Activated T-cell treated with anti-CD3 and anti-CD28 coated beads, Interleukin-2, amount 50 U/mL, for 72 hours (primary cell): ENCODE results near the gene GHDC. TPM values are rescaled to one million over a fixed set of nuclear protein-coding genes. Genes with fewer than 3 reads are reported as not detected.
"Not testable (repeated sequence)": the region's sequence is repeated elsewhere in the genome, so short reads cannot be mapped to it uniquely, and the experiment has no call there.

Source experiments
- ATAC-seq, 2 donors: fragments of 150-1000 bp; cut with Tn5 transposase; replicated peaks in 1 of 2; 2 replicates each; pipeline ENCODE4 v1.10.0; 2021; ENCODE audit warnings: moderate library complexity in 2 of 2, mild to moderate bottlenecking in 1 of 2
- DNase-seq, 2 donors: peaks; one replicate each; pipeline ENCODE4 v3.0.0; 2021 to 2022; ENCODE audit warnings: mixed read lengths in 1 of 2
- H3K27ac Mint-ChIP-seq: one replicate; pipeline ENCODE4 v1.8.0; 2022; ENCODE audit warnings: mild to moderate bottlenecking, moderate library complexity, mixed read lengths
- H3K27me3 Mint-ChIP-seq: one replicate; pipeline ENCODE4 v1.8.0; 2022; ENCODE audit warnings: low read depth, mixed read lengths
- H3K36me3 Mint-ChIP-seq, 2 donors: one replicate each; pipeline ENCODE4 v1.8.0; 2022; ENCODE audit warnings: mixed read lengths in 2 of 2, mild to moderate bottlenecking in 1 of 2; ENCODE audit not compliant: insufficient read depth in 2 of 2
- H3K4me1 Mint-ChIP-seq: one replicate; pipeline ENCODE4 v1.8.0; 2022; ENCODE audit warnings: low read depth, mixed read lengths
- H3K4me3 Mint-ChIP-seq, 2 donors: one replicate each; pipeline ENCODE4 v1.8.0; 2022; ENCODE audit warnings: mild to moderate bottlenecking in 2 of 2, mixed read lengths in 2 of 2, moderate library complexity in 2 of 2
- H3K9me3 Mint-ChIP-seq, 2 donors: one replicate each; pipeline ENCODE4 v1.8.0; 2022; ENCODE audit warnings: mixed read lengths in 2 of 2
- total RNA-seq, 2 donors: library from RNA; stranded (reverse); gene quantifications; one replicate each; pipeline ENCODE4 v1.2.3, GENCODE V29; 2022

The GHDC gene
- total RNA-seq, 2 donors from 2014 or later, result 17.3 to 18.8 TPM

GRCh38 chr17:42221886-42222745 lies 27.8 kb upstream of the GHDC start:
- peaks cover 9 to 28% of the 10 kb centered on the region in 2 donors for H3K36me3 Mint-ChIP-seq
- DNase-seq, result peak; percentile 43 to 63

DNA sequence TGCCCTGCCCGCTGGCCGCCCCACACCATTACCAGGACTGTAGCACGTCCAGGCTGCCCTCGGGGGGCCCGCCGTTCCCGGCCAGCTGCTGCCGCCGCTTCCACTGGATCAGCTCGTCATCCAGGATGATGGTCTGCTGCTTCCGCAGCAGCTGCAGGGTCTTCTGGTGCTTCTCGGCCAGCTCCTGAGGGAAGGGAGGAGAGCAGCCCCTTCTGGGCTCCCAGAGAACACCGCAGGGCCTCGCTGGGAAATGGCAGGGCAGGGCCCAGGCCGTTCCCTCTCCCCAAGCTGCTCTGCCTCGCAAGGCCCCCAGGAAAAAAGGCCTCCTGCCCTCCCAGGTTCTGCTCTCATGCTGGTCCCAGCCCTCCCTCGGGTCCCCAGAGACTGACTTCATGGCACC lies 25.0 kb upstream of the GHDC start:
- not testable (repeated sequence) for H3K27ac Mint-ChIP-seq, H3K27me3 Mint-ChIP-seq, DNase-seq, H3K4me1 Mint-ChIP-seq, ATAC-seq, H3K9me3 Mint-ChIP-seq, H3K4me3 Mint-ChIP-seq
- peaks cover 9 to 34% of the 10 kb centered on the region in 2 donors for H3K36me3 Mint-ChIP-seq

More at GRCh38 chr17:42221886-42222745, 27.8 kb upstream of the GHDC start:
- Mint-ChIP-seq H3K9me3 (no peaks in the 10 kb centered on the region), H3K27me3 (no peaks in the 10 kb centered on the region), H3K27ac (peak overlapping the region; percentile 18), H3K4me1 (peaks cover 5% of the 10 kb centered on the region), H3K4me3 (no peak overlapping the region)
- ATAC-seq, result peak; percentile 74 to 87

GRCh38 chr17:42214156-42214555 lies 19.9 kb upstream of the GHDC start:
- H3K9me3 Mint-ChIP-seq, result no peaks in the 10 kb centered on the region
- ATAC-seq (no peak), DNase-seq (no peak)
- H3K27me3 Mint-ChIP-seq, result no peaks in the 10 kb centered on the region
- H3K36me3 Mint-ChIP-seq, result peaks cover 10 to 35% of the 10 kb centered on the region in 2 donors
- H3K27ac Mint-ChIP-seq, result peak overlapping the region; percentile 29
- H3K4me1 Mint-ChIP-seq, result no peaks in the 10 kb centered on the region
- no peak overlapping the region for H3K4me3 Mint-ChIP-seq

DNA sequence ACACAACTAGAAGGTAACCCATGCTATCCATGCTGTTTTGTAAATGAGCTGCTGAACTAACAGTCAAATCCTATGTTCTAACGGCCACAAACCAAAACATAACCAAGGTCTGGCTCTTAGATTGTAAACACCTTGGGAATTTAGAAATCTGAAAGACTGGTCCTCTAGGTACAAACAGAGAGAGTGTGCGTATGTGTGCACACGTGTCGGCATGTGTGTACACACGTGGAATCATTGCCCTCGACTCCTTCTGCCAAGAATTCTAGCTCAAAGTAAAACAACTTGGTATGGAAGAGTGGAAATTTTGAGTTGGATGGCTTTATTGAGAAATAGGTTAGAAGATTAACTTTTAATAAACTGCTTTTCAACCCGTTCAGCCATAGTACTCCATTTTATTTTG lies 18.1 kb upstream of the GHDC start:
- no peak for ATAC-seq

DNA sequence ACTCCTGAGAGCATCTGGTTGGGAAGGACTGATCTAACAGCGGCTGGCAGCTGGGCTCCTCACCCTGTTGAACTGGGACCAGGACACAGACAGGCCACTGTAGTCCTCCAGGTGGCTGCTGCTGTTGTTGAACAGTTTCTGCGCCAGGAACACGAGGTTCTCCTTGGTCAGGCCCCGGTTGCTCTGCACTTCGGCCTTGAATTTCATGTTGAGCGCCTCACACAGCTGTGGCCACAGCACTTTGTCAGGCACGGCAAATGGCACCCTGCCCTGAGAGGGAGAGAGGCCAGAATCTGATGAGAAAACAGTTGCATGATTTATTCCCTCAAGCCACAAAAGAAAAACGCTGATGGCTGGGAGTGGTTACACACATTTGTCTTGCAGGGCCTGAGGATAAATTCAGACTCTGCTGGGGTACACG lies 17.6 kb upstream of the GHDC start:
- not testable (repeated sequence) for H3K27ac Mint-ChIP-seq, H3K4me1 Mint-ChIP-seq, ATAC-seq, H3K9me3 Mint-ChIP-seq, H3K27me3 Mint-ChIP-seq, H3K4me3 Mint-ChIP-seq, DNase-seq
- H3K36me3 Mint-ChIP-seq, result peaks cover 7 to 38% of the 10 kb centered on the region in 2 donors

More for the DNA sequence above, 18.1 kb upstream of the GHDC start:
- DNase-seq, result no peak
- Mint-ChIP-seq H3K4me1 (no peaks in the 10 kb centered on the region), H3K27me3 (no peaks in the 10 kb centered on the region), H3K4me3 (no peak overlapping the region), H3K36me3 (peaks cover 11 to 36% of the 10 kb centered on the region in 2 donors), H3K9me3 (no peaks in the 10 kb centered on the region), H3K27ac (no peak overlapping the region)

DNA sequence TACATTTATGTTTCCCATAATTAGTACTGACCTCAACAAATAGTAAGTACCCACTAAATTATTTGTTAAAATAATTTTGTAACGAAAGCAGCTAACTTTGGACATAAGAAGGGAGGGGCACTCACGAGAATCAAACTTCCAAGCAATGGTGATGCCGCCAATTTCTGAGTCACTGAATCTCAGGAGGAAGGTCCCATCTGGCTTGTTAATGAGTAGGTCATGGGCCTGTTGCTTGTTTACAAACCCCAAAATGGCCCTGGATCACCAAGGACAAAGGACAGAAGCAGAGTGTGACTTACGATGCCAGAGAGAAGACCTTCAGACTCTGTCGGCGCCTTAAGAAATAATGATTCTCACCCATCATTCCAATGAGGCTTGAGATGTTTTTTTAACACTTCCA lies 15.8 kb upstream of the GHDC start:
- H3K27ac Mint-ChIP-seq, result no peak overlapping the region
- H3K9me3 Mint-ChIP-seq, result no peaks in the 10 kb centered on the region
- DNase-seq, result no peak
- no peaks in the 10 kb centered on the region for H3K4me1 Mint-ChIP-seq
- ATAC-seq, result no peak
- H3K4me3 Mint-ChIP-seq, result no peak overlapping the region
- H3K36me3 Mint-ChIP-seq, result peaks cover 7 to 35% of the 10 kb centered on the region in 2 donors
- H3K27me3 Mint-ChIP-seq, result no peaks in the 10 kb centered on the region

DNA sequence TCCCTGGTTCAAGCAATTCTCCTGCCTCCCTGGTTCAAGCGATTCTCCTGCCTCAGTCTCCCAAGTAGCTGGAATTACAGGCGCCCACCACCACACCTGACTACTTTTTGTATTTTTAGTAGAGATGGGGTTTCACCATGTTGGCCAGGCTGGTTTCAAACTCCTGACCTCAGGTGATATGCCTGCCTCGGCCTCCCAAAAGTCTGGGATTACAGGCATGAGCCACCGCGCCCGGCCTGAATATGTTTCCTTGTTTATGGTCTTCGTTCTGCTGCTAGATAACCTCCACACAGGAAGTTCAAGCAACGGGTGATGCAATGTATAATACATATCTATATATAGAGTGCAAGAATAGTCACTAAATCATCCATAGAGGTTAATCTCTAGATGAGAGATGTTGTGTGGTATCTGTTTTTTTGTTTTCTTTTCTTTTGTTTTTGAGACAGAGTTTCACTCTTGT lies 11.9 kb upstream of the GHDC start:
- peaks cover 8 to 45% of the 10 kb centered on the region in 2 donors for H3K36me3 Mint-ChIP-seq
- ATAC-seq, H3K9me3 Mint-ChIP-seq, H3K4me1 Mint-ChIP-seq, DNase-seq, H3K27me3 Mint-ChIP-seq, H3K4me3 Mint-ChIP-seq: not testable (repeated sequence)
- H3K27ac Mint-ChIP-seq, result peak overlapping the region; percentile 46

DNA sequence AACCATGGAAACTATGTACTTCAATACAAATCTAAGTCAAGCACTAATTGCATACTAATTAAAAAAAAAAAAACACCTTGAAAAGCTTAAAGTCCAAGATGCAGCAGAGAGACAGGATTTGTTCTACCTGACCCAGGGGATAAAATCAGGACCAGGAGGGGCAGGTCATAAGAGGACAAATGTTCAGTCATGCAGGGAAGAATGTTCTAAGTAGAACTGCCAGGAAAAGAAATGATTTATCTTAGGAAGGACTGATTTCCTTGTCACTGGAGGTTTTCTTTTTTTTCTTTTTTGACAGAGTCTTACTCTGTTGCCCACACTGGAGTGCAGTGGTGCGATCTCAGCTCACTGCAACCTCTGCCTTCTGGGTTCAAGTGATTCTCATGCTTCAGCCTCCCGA lies 9.1 kb upstream of the GHDC start:
- peaks cover 5 to 32% of the 10 kb centered on the region in 2 donors for H3K36me3 Mint-ChIP-seq
- no peak for ATAC-seq
- DNase-seq, result no peak
- H3K4me1 Mint-ChIP-seq, result peaks cover 4% of the 10 kb centered on the region
- H3K9me3 Mint-ChIP-seq, result no peaks in the 10 kb centered on the region
- no peak overlapping the region for H3K4me3 Mint-ChIP-seq
- no peak overlapping the region for H3K27ac Mint-ChIP-seq
- H3K27me3 Mint-ChIP-seq, result no peaks in the 10 kb centered on the region

DNA sequence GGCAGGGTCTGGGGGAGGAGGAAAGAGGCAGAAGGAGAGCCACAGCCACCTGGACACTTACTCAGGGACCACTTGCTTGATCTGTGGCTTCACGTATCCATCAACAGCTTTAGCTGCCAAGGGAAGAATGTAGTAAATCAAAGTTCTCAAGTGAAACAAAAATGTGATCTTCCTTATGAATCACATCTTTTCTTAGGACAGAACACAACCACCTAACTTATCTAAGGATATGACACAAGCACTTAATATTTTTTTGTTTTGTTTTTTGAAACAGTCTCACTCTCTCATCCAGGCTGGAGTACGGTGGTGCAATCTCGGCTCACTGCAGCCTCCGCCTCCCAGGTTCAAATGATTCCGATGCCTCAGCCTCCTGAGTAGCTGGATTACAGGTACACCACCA lies 8.4 kb upstream of the GHDC start:
- no peak overlapping the region for H3K4me3 Mint-ChIP-seq
- no peaks in the 10 kb centered on the region for H3K9me3 Mint-ChIP-seq
- peaks cover 5 to 30% of the 10 kb centered on the region in 2 donors for H3K36me3 Mint-ChIP-seq
- H3K27ac Mint-ChIP-seq, result no peak overlapping the region
- H3K27me3 Mint-ChIP-seq, result no peaks in the 10 kb centered on the region
- DNase-seq (no peak), ATAC-seq (no peak)
- H3K4me1 Mint-ChIP-seq, result peaks cover 4% of the 10 kb centered on the region

- Mint-ChIP-seq H3K4me1 (peaks cover 4% of the 10 kb centered on the region), H3K27ac (peak overlapping the region; percentile 63), H3K36me3 (peaks cover 5 to 26% of the 10 kb centered on the region in 2 donors), H3K4me3 (no peak overlapping the region), H3K9me3 (no peaks in the 10 kb centered on the region), H3K27me3 (no peaks in the 10 kb centered on the region)
- ATAC-seq (no peak), DNase-seq (no peak)
These were observed 7.9 kb upstream of the GHDC start for GRCh38 chr17:42202159-42202558.

DNA sequence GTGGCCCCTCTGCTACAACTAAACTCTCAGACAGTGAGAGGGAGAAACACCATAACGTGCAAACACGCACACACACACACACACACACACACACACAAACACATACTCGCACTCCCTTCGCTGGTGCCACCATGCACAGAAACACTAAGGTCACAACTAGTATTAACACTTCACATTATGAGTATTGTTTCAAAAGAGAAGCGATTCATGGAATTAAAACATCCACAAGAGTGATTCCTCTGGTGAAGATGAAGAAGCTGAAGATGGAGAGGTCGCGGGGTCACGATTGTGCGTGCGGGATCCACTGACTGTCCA lies 7.1 kb upstream of the GHDC start:
- Mint-ChIP-seq H3K36me3 (peaks cover 5 to 24% of the 10 kb centered on the region in 2 donors), H3K4me1 (peaks cover 4% of the 10 kb centered on the region), H3K27me3 (no peaks in the 10 kb centered on the region), H3K27ac (no peak overlapping the region), H3K9me3 (no peaks in the 10 kb centered on the region), H3K4me3 (no peak overlapping the region)
- DNase-seq, result no peak
- no peak for ATAC-seq

- Mint-ChIP-seq H3K4me1 (peaks cover 4% of the 10 kb centered on the region), H3K27me3 (no peaks in the 10 kb centered on the region), H3K27ac (no peak overlapping the region), H3K36me3 (peaks cover 5 to 24% of the 10 kb centered on the region in 2 donors), H3K9me3 (no peaks in the 10 kb centered on the region), H3K4me3 (no peak overlapping the region)
- ATAC-seq (no peak), DNase-seq (no peak)
These were observed 6.6 kb upstream of the GHDC start for GRCh38 chr17:42200706-42201457.

DNA sequence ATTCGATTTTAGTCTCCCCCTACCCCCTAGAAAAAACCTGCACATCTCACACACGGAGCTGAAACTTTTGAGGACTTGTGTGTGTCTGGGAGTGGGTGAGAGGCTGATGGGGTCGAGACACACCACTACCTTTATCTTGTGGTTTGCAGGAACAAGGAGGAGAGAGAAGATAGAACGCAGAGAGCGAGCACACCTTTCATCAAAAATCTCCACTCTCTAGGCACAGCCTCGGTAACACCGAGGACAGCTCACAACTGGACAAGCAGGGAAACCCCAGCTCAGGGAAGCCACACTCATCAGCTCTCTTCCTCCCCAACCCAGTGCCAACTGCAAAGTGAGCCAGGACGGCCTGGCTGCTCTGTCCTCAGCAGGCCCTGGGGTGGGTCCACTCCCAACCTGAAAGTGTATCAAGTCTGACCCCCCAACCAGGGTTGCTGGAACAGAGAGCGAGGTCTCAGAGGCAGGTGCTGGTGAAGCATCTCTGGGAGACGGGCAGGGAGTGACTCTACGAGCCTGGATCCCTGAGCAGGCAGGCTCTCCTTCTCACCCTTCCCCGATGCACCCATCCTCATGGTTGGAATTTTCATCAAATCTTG lies 5.2 kb upstream of the GHDC start:
- no peaks in the 10 kb centered on the region for H3K27me3 Mint-ChIP-seq
- no peak overlapping the region for H3K27ac Mint-ChIP-seq
- no peak for ATAC-seq
- H3K4me3 Mint-ChIP-seq, result no peak overlapping the region
- peaks cover 7% of the 10 kb centered on the region for H3K4me1 Mint-ChIP-seq
- no peak for DNase-seq
- peaks cover 5 to 13% of the 10 kb centered on the region in 2 donors for H3K36me3 Mint-ChIP-seq
- H3K9me3 Mint-ChIP-seq, result no peaks in the 10 kb centered on the region
